ENCODE measurements around the gene TM4SF5. TPM values are rescaled to one million over a fixed set of nuclear protein-coding genes. Genes with fewer than 3 reads are reported as not detected.
A peak's percentile ranks its signal among the peaks of the same experiment; 100 is the strongest.

The TM4SF5 gene
- total RNA-seq, 1 donor: not detected

- TF ChIP-seq, protein P1, sequence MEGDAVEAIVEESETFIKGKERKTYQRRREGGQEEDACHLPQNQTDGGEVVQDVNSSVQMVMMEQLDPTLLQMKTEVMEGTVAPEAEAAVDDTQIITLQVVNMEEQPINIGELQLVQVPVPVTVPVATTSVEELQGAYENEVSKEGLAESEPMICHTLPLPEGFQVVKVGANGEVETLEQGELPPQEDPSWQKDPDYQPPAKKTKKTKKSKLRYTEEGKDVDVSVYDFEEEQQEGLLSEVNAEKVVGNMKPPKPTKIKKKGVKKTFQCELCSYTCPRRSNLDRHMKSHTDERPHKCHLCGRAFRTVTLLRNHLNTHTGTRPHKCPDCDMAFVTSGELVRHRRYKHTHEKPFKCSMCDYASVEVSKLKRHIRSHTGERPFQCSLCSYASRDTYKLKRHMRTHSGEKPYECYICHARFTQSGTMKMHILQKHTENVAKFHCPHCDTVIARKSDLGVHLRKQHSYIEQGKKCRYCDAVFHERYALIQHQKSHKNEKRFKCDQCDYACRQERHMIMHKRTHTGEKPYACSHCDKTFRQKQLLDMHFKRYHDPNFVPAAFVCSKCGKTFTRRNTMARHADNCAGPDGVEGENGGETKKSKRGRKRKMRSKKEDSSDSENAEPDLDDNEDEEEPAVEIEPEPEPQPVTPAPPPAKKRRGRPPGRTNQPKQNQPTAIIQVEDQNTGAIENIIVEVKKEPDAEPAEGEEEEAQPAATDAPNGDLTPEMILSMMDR (IDR thresholded peaks at IDR 0.05; ENCODE audit: insufficient read depth, low read length): no peak
- DNase-seq (ENCODE audit: low read depth): no peak
- no peak overlapping the region for H3K4me3 ChIP-seq (ENCODE audit: low read depth, low read length)
Observed at GRCh38 chr17:4740584-4740983, 31.1 kb upstream of the TM4SF5 start.

- TF ChIP-seq, protein P1 (IDR thresholded peaks at IDR 0.05; ENCODE audit: insufficient read depth, low read length): no peak
- DNase-seq (ENCODE audit: low read depth): no peak
- no peak overlapping the region for H3K4me3 ChIP-seq (ENCODE audit: low read depth, low read length)
Observed at GRCh38 chr17:4741544-4741943, 30.1 kb upstream of the TM4SF5 start.

DNA sequence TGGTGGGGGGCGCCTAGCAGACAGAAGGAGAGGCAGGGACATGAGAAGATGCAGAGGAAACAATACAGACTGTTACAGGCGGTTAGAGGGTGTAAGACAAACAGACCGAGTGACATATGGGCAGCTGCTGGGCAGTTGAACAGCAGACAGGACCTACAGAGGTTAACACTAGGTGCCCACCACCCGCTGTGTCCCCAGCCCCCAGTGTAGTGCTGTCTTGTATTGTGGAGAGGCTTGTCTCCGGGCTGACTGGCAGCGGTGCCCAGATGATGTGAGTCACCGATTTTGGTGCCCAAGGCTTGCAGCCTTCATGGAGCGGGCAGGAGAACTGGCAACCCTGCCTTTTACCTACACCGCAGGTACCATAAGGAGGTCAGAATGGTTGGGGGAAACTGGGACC is 29.6 kb upstream of the TM4SF5 start:
- no peak overlapping the region for H3K4me3 ChIP-seq (ENCODE audit: low read depth, low read length)
- TF ChIP-seq, protein P1 (IDR thresholded peaks at IDR 0.05; ENCODE audit: insufficient read depth, low read length): no peak
- DNase-seq (ENCODE audit: low read depth): no peak

GRCh38 chr17:4742629-4743028 is 29.1 kb upstream of the TM4SF5 start:
- DNase-seq (ENCODE audit: low read depth): peak; percentile 12
- TF ChIP-seq, protein P1 (IDR thresholded peaks at IDR 0.05; ENCODE audit: insufficient read depth, low read length): no peak
- no peak overlapping the region for H3K4me3 ChIP-seq (ENCODE audit: low read depth, low read length)

DNA sequence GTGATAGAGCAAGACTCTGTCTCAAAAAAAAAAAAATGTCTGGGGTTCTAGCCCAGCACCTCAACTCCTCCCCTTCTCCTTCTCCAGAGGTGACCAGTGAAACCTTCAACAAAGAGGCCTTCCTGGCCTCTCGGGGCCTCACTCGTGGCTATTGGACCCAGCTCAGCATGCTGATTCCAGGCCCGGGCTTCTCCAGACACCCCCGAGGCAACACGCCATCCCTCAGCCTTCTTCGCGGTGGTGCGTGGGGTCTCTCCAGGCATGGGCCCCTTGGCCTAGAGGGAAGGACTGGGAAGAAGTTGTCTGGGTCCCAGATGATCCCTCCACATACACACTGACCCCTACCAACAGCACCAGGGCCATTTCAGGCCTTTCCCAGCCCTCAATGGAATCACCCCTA is 28.5 kb upstream of the TM4SF5 start:
- H3K4me3 ChIP-seq (ENCODE audit: low read depth, low read length): no peak overlapping the region
- DNase-seq (ENCODE audit: low read depth): no peak
- TF ChIP-seq, protein P1 (IDR thresholded peaks at IDR 0.05; ENCODE audit: insufficient read depth, low read length): no peak

- TF ChIP-seq, protein P1 (IDR thresholded peaks at IDR 0.05; ENCODE audit: insufficient read depth, low read length): no peak
- no peak for DNase-seq (ENCODE audit: low read depth)
- H3K4me3 ChIP-seq (ENCODE audit: low read depth, low read length): no peak overlapping the region
Observed at GRCh38 chr17:4743898-4744297, 27.8 kb upstream of the TM4SF5 start.
